HL-60/S4 (cell line): ENCODE measurements around the gene UNC119.

Experiments used
- in situ Hi-C: fragments of 300-500 bp; cut with MboI; formaldehyde crosslinking; loops from 2 replicates; pipeline ENCODE4 v1.14.3; 2022; ENCODE audit warnings: low sequenced_read_pairs

The UNC119 gene

GRCh38 chr17:28501421-28502284, 50.8 kb downstream of the UNC119 start:
- in situ Hi-C loops = loop anchor here (25.0 kb wide), 1 partner anchor 89 kb away; the partner anchor contains the start of gene SLC46A1

- in situ Hi-C loops = loop anchor here (25.0 kb wide), 1 partner anchor 89 kb away; the partner anchor contains the start of gene SLC46A1
Measured at GRCh38 chr17:28500712-28501379, 51.6 kb downstream of the UNC119 start.

GRCh38 chr17:28499684-28500357, 52.6 kb downstream of the UNC119 start:
- in situ Hi-C loops = loop anchor here (25.0 kb wide), 1 partner anchor 88 kb away; the partner anchor contains the start of gene SLC46A1

GRCh38 chr17:28499364-28499664, 53.1 kb downstream of the UNC119 start:
- in situ Hi-C loops = no loop called here

- in situ Hi-C loops = no loop called here
Measured at GRCh38 chr17:28498652-28499363, 53.6 kb downstream of the UNC119 start.

- in situ Hi-C loops = no loop called here
Measured at GRCh38 chr17:28497931-28498330, 54.5 kb downstream of the UNC119 start.
